ENCODE data around the gene ATP9A. TPM values are rescaled to one million over a fixed set of nuclear protein-coding genes. Genes with fewer than 3 reads are reported as not detected.

Gene ATP9A
- total and polyA plus RNA-seq, 2 of the 8 experiments (the other 6 are each of a cell fraction or from before 2014, with no cell fraction given), result 5.0 to 6.4 TPM

DNA sequence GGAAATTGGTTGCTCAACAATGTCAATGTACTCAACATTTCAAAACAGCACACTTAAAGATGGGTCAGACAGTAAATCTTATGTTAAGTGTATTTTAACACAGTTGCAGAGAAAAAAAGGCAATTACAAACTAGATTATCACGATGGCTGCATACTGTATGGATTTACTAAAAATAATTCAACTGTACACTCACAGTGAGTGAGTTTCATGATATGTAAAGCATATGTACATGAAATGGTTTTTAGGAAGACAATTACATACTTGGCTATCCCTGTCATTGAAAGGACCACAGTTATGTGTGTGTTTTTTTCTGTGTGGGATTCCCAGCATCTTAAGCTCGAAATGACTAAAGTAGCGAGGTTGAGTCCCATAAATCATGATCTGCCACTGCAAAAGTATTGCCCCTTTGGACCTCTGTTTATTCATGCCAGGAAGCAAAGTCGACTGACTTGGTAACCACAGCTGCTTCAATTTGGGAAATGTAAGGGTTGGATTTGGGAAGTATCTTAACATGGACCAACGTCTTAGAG, 39.6 kb upstream of the ATP9A start:
- Histone ChIP-seq H3K4me2 (ENCODE audit: insufficient read depth in 1 of 2, low read depth in 2 of 2, low read length in 2 of 2) (no peak overlapping the region), H4K5ac (ENCODE audit: insufficient read length, low read depth, low read length) (no peak overlapping the region), H2BK5ac (ENCODE audit: low read depth, low read length) (no peak overlapping the region), H3K9ac (replicated peaks in 1 of 4; ENCODE audit: extremely low read depth in 1 of 4, low read depth in 3 of 4, low read length in 3 of 4) (no peak overlapping the region), H4K8ac (ENCODE audit: extremely low read depth, insufficient read depth, low read length) (no peak overlapping the region), H2AK5ac (ENCODE audit: low read depth, low read length) (no peak overlapping the region), H4K20me1 (replicated peaks in 1 of 2; ENCODE audit: control insufficient read depth in 1 of 2, insufficient read depth in 2 of 2, low read length in 2 of 2) (no peaks in the 10 kb centered on the region), H2AFZ (ENCODE audit: low read length) (no peak overlapping the region), H3K4ac (replicated peaks; ENCODE audit: insufficient read length, low read depth, low read length) (no peak overlapping the region), H3K4me3 (ENCODE audit: extremely low read depth in 1 of 4, insufficient read depth in 2 of 4, low read depth in 3 of 4, low read length in 4 of 4) (no peak overlapping the region), H3K9me3 (ENCODE audit: insufficient read depth in 2 of 2, low read depth in 1 of 2, low read length in 1 of 2) (no peaks in the 10 kb centered on the region), H2BK12ac (ENCODE audit: low read depth, low read length) (no peak overlapping the region), H3K4me1 (replicated peaks in 1 of 4; ENCODE audit: control insufficient read depth in 3 of 4, insufficient read depth in 4 of 4, low read length in 3 of 4) (peaks cover 4 to 6% (median 5%) of the 10 kb centered on the region in 4 experiments; a peak in 6 of 7 replicates), H3K79me1 (ENCODE audit: low read depth, low read length) (no peaks in the 10 kb centered on the region), H2BK20ac (ENCODE audit: low read length) (no peak overlapping the region), H3K56ac (replicated peaks; ENCODE audit: insufficient read length, low read depth, low read length) (no peak overlapping the region), H3K23ac (ENCODE audit: insufficient read length) (no peak overlapping the region), H3K14ac (ENCODE audit: insufficient read length) (no peak overlapping the region), H3K79me2 (ENCODE audit: control insufficient read depth in 1 of 2, insufficient read depth in 2 of 2, low read length in 2 of 2) (0 out of 4 replicates have a peak, but pooled peaks cover 0 to 3% of the 10 kb centered on the region in 2 experiments), H3K27me3 (replicated peaks in 1 of 4; ENCODE audit: control insufficient read depth in 3 of 4, extremely low read depth in 1 of 4, insufficient read depth in 3 of 4, low read length in 3 of 4) (no peaks in the 10 kb centered on the region), H4K91ac (replicated peaks; ENCODE audit: insufficient read length, low read length) (no peak overlapping the region), H2BK120ac (replicated peaks; ENCODE audit: low read depth, low read length) (no peak overlapping the region), H3K36me3 (ENCODE audit: control insufficient read depth in 2 of 4, insufficient read depth in 4 of 4, low read length in 3 of 4) (no peaks in the 10 kb centered on the region), H3K18ac (ENCODE audit: extremely low read depth, low read length) (no peak overlapping the region), H3K27ac (ENCODE audit: low read depth, low read length) (no peak overlapping the region), H2BK15ac (ENCODE audit: low read length) (no peak overlapping the region), H3K23me2 (ENCODE audit: low read depth, low read length) (peaks cover 2% of the 10 kb centered on the region; the same call in 1 of the 2 replicates)
- ChIA-PET POLR2A (ENCODE audit: partially characterized antibody) (no interaction called here), CTCF (ENCODE audit: partially characterized antibody) (interaction anchor here (0.6 kb wide), 1 partner anchor 345 kb away, joined by 4 read pairs; no protein-coding TSS in a partner anchor)
- WGBS, 2 experiments (ENCODE audit: extremely low coverage in 1 of 2, insufficient coverage in 1 of 2, insufficient read length in 1 of 2, insufficient replicate concordance in 2 of 2, low coverage in 1 of 2, low lambda C conversion rate in 2 of 2, missing lambda C conversion rate in 1 of 2), result 91% methylated on average over 5 of the region's 5 CpGs; no CpG with 5 or more reads in 1 of the 2 experiments
- DNase-seq (ENCODE audit: low read depth in 1 of 2, low spot score in 2 of 2) (no peak), FAIRE-seq (no peak)

Measured in H1 (cell line).